ENCODE results near the gene TPBGL.
A peak's percentile ranks its signal among the peaks of the same experiment; 100 is the strongest.

TPBGL gene

GRCh38 chr11:75240311-75241035 is at the start of gene TPBGL:
TPBGL (plus strand) TSS chr11:75240774; CDS start chr11:75241050, 276 bp downstream.
- no peak for DNase-seq

DNA sequence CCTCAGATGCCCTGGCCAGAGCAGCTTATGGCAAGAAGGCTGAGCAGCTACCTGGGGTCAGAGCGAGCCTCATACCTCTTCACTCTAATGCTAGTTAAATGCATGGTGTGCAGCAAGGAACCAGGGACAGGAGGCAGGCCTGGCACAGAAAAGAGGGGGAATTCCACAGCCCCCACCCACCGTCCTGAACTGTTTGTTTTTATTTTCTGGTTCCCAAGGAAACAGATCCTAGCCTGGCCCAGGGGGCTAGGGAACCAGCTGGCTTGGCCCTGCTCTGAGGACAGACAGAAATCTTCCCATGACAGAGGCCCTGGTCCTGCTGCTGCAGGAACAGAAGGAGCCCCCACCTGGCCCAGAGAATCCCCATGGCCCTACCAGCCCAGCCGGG is 49.2 kb upstream of the TPBGL start:
- DNase-seq = no peak

GRCh38 chr11:75193271-75193670 is 47.3 kb upstream of the TPBGL start:
- DNase-seq = no peak

GRCh38 chr11:75193711-75194110 is 46.9 kb upstream of the TPBGL start:
- no peak for DNase-seq

DNA sequence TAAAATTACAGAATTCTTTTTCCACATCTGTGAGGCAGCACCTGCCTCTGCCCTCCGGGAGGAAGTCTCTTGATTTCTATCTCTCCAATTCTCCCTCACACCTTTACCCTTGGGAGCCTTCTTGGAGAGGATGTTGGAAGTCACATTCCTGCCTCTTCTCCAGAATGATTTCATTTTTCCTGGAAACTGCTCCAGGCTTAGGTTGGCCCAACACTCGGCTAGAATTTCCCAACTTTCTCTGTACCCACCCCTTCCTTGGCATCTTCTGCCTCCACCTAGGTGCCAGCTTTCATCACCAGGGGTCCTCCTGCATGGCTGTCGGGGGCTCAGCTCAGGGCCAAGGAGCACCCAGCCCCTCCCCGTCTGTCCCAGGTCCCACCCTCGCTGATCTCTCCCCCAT is 46.4 kb upstream of the TPBGL start:
- DNase-seq = no peak

- DNase-seq = peak; percentile 96
Observed at GRCh38 chr11:75195167-75195962, 45.2 kb upstream of the TPBGL start.

- DNase-seq = no peak
Observed at GRCh38 chr11:75196426-75196825, 44.1 kb upstream of the TPBGL start.

DNA sequence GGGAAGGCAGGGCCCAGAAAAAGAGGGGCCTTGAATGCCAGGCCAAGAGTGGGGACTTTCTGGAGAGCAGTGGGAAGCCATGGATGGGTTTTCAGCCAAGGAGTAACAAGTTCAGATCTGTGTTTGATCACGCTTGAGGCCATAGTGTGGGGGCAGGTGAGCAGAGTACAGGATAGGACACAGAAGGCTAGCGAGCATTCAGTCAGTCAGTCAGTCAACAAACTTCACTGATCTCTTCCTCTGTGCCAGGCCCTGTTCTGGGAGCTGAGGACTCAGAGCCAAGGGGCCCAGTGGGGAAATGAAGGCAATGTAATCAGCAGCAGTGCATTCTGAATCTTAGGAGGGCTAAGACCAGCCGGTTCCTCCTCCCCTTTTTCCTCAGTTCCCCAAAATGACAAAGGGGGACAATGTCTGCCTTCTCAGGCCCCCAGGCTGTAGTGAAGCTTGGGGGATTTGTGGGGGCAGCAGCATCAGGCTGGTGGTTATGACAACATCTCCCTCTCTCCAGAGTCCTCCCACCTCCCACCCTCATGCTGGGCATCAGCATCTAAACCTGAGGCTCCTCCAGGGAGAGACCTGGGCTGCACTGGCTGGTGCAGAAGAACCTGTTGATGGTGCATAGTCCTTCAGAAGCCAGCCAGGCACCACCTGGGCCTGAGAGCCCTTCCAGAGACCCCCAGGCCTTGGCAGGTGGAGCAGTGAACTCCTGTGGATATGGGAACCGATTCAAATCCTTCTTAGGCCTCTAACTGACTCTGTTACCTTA is 42.9 kb upstream of the TPBGL start:
- DNase-seq = no peak

DNA sequence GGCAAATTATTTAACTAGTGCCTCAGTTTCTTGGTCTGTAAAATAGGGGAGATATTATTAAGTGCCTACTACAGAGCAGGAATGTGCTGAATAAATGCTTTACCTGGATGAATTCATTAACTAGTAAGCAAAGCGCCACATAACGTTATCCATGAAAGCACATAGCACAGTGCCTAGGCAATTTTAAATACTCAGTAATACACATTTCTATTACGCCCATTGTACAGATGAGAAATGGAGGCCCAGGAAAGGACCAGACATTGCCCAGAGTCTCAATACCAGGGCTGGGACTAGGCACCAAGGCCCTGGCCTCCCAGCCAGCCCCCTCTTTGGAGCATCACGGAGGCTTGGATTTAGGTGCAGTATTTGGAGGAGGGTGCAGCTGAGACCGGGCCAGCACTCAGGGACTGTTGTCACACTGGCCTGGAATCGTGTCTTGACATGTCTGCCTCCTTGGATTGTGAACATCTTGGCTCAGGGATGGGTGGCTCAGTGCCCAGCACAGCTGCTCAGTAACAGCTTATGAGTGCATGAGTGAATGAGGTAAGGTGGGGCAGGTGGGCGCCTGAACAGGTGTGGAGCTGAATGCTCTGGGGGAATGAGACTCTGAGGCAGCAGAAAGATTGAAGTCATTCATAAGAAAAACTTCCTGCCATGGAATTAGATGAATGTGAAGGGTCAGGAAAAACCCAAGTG is 42.1 kb upstream of the TPBGL start:
- no peak for DNase-seq

DNA sequence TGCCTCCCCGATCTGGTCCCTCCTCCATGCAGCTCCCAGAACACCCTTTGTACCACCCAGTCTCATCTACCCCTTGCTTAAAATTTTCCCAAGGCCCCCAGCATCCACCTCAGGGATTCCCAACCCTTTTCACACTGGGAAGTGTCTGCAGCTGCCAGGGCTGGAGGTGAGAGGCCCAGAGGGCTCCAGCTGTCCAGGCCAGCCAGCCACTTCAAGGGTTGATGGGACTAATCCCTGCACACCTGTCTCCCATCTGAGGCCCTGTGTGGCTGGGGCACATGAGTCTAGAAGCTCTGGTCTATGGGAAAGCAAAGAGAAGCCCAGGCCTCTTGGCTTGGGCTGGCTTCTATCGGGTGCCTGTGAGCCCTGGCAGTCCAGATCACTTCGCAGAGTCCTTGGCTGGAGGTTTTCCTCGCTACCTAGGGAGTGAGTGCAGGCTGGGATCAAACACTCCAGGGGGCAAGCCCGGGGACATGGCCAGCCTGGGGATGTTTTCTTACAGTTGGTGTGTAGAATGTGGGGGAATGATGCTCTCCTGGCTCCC is 41.1 kb upstream of the TPBGL start:
- peak; percentile 69 for DNase-seq

GRCh38 chr11:75200051-75200450 is 40.5 kb upstream of the TPBGL start:
- DNase-seq = peak; percentile 71

DNA sequence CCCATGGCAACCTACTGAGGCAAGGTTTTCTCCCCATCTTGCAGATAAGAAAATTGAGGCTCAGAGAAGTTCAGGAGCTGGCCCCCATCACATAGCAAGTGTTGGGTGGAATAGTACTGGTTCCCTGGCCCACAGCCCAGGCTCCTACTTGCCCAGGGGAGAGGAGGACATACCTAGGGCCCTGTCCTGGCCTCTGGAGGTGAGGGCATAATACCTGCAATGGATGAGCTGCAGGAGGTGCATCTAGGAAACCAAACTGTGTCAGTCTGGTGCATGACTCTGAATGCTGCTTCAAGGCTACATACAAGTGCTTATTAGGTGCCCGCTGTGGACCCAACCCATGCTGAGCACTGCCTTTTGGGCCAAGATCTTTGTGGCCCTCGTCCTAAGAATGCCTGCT is 40.0 kb upstream of the TPBGL start:
- DNase-seq = no peak

GRCh38 chr11:75201771-75202170 is 38.8 kb upstream of the TPBGL start:
- DNase-seq = no peak

GRCh38 chr11:75202195-75202594 is 38.4 kb upstream of the TPBGL start:
- DNase-seq = no peak

DNA sequence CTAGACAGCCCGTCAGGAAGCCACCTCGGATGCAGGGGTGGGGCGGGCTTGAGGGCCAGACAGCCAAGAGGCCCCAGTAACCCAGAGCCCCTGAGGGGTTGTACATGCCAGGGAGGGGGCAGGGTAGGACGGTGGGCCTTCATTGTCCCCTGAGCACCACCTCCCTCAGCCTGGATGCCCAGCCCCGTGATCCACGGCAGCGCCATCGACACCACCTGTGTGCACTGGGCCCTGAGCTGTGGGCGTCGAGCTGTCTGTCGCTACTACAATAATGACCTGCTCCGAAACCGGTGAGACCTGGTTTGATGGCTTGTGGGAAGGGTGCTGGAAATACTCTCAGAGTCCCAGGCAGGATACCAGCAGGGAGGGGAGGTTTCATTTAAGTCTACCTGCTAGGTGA is 37.4 kb upstream of the TPBGL start:
- no peak for DNase-seq

DNA sequence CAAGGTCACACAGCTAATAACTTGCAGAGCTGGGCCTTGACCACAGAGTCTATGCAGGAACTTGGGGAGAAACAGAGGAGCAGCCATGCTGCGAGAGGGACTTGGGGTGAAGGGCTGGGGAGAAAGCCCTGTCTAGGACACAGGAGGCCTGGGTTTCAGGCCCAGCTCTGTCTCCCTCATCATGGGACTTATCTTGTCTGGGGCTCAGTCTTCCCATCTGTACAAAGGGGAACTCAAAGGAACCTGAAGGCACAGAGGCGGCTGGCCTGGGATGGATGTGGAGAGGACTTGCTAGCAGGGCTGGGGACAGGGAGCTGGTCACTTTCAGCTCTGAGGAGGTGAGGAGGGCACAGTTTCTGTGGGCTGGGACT is 36.9 kb upstream of the TPBGL start:
- DNase-seq = no peak

- DNase-seq = no peak
Observed at GRCh38 chr11:75204012-75204674, 36.4 kb upstream of the TPBGL start.

GRCh38 chr11:75204685-75205563 is 35.6 kb upstream of the TPBGL start:
- DNase-seq = peak; percentile 70

- no peak for DNase-seq
Observed at GRCh38 chr11:75205564-75206020, 35.0 kb upstream of the TPBGL start.

- DNase-seq = no peak
Observed at GRCh38 chr11:75208446-75208845, 32.1 kb upstream of the TPBGL start.

DNA sequence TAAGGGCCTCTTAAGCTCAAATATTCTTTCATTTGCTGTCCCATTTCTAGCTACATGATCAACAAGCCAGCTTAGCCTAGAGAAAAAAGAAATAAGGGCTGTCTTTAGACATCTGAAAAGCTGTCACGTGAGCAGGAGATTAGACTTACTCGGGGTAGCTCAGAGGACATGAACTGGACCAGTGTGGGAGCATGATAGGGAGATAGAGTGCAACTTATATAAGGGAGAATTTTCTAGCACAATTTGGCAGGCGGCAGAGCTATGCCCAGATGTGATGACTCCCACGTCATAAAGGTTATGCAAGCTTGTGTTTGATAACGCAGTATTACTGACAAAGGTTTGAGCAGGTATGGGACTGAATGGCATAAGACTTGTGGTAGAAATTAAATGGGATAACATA is 28.2 kb upstream of the TPBGL start:
- no peak for DNase-seq
